HUES48 (cell line): ENCODE results near the gene SVIL.
A peak's percentile ranks its signal among the peaks of the same experiment; 100 is the strongest.
"Not testable (repeated sequence)": the region's sequence is repeated elsewhere in the genome, so short reads cannot be mapped to it uniquely, and the experiment has no call there.

ENCODE experiments used
- H3K27ac ChIP-seq: one replicate; pipeline ENCODE4 v1.7.0; 2013; ENCODE audit warnings: low read depth, low read length, inconsistent platforms
- H3K27me3 ChIP-seq: 2 replicates; pipeline ENCODE4 v1.6.1; 2013; ENCODE audit warnings: mild to moderate bottlenecking, low read length; ENCODE audit not compliant: control insufficient read depth, insufficient read depth
- H3K36me3 ChIP-seq: 2 replicates; pipeline ENCODE4 v1.6.1; 2013; ENCODE audit warnings: low read length; ENCODE audit not compliant: control insufficient read depth, insufficient read depth
- H3K4me1 ChIP-seq: 2 replicates; pipeline ENCODE4 v1.6.1; 2013; ENCODE audit warnings: mild to moderate bottlenecking, low read length; ENCODE audit not compliant: control insufficient read depth, insufficient read depth
- H3K4me3 ChIP-seq: 2 replicates; pipeline ENCODE4 v1.5.1; 2013; ENCODE audit warnings: mild to moderate bottlenecking, low read depth, low read length
- H3K9ac ChIP-seq: 2 replicates; pipeline ENCODE4 v1.6.1; 2013; ENCODE audit warnings: mild to moderate bottlenecking, low read depth, low read length, moderate library complexity
- H3K9me3 ChIP-seq: 2 replicates; pipeline ENCODE4 v1.6.1; 2013; ENCODE audit warnings: low read length; ENCODE audit not compliant: control insufficient read depth, insufficient read depth

SVIL gene

DNA sequence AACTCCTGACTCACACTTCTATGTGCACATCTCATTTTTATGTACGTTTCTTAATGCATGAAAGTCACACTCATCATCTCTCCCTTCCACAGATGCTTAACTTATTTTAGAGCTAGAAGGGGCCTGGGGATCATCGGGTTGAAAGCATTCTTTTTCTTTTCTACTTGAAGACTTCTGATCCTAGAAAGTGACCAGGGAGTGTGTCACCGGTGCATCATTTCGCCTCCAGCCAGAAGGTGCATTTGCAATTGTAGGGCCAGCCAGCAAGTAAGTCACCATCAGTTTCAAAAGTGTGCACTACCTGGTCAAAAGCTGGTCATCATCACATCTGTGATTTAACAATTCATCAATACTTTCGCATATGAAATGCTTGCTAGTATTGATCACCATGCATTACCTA lies 123.0 kb downstream of the SVIL start:
- not testable (repeated sequence) for H3K27ac ChIP-seq, H3K36me3 ChIP-seq, H3K9me3 ChIP-seq, H3K9ac ChIP-seq, H3K4me1 ChIP-seq, H3K27me3 ChIP-seq, H3K4me3 ChIP-seq

- not testable (repeated sequence) for H3K27me3 ChIP-seq, H3K36me3 ChIP-seq, H3K9me3 ChIP-seq, H3K27ac ChIP-seq, H3K4me1 ChIP-seq, H3K4me3 ChIP-seq, H3K9ac ChIP-seq
Measured at GRCh38 chr10:29510483-29511157, 124.2 kb downstream of the SVIL start.

- Histone ChIP-seq H3K27me3 (no peaks in the 10 kb centered on the region), H3K9ac (no peak overlapping the region), H3K4me1 (no peaks in the 10 kb centered on the region), H3K9me3 (no peaks in the 10 kb centered on the region), H3K4me3 (no peak overlapping the region), H3K36me3 (no peaks in the 10 kb centered on the region), H3K27ac (no peak overlapping the region)
Measured at GRCh38 chr10:29508554-29509244, 126.1 kb downstream of the SVIL start.

DNA sequence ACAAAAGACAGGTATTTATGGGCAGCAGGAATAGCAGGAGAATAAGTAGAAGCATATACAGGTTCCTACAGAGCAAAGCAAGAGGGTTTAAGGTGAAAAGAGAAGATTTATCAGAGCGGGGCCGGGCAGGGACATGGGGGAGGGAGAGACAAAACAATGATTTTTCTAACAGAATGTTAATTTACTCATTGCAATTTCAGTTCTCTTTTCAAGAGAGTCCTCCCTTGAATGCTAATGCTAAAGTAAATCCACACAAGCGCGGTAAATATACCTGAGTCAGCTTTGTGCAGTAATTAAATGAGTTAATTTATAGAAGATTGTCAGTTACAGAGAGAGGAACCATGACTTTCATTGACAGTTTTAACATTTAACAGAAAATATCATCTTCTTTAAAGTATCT lies 127.0 kb downstream of the SVIL start:
- H3K4me3 ChIP-seq, H3K9me3 ChIP-seq, H3K4me1 ChIP-seq, H3K9ac ChIP-seq, H3K27ac ChIP-seq, H3K27me3 ChIP-seq, H3K36me3 ChIP-seq: not testable (repeated sequence)

- H3K27ac ChIP-seq, H3K4me1 ChIP-seq, H3K27me3 ChIP-seq, H3K36me3 ChIP-seq, H3K9me3 ChIP-seq, H3K9ac ChIP-seq, H3K4me3 ChIP-seq: not testable (repeated sequence)
Measured at GRCh38 chr10:29506324-29506921, 128.3 kb downstream of the SVIL start.

- Histone ChIP-seq H3K9me3 (no peaks in the 10 kb centered on the region), H3K36me3 (no peaks in the 10 kb centered on the region), H3K4me3 (no peak overlapping the region), H3K27me3 (no peaks in the 10 kb centered on the region), H3K4me1 (0 out of 2 replicates have a peak, but pooled peaks cover 2% of the 10 kb centered on the region), H3K9ac (no peak overlapping the region), H3K27ac (no peak overlapping the region)
Measured at GRCh38 chr10:29502351-29502750, 132.4 kb downstream of the SVIL start.

DNA sequence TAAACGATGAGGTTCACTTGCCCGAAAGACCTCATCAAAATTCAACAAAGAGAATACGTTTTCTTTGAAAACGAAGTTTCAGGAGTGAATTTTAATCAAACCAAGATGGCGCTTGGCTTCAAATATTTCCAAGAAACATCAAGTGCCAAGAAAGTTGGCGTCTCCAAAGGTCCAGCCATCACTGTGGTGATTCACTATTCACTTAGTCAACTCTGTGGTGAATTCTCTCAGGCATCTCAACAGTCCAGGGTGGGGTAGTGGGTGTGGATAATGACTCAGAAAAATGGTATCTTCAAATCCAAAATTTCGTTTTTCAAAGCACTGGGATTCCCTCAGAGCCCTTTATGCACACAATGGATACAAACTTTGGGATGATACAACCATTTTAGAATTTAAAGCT lies 133.1 kb downstream of the SVIL start:
- H3K27ac ChIP-seq, result no peak overlapping the region

GRCh38 chr10:29499993-29500537 lies 134.7 kb downstream of the SVIL start:
- no peaks in the 10 kb centered on the region for H3K27me3 ChIP-seq
- H3K27ac ChIP-seq, result no peak overlapping the region
- no peak overlapping the region for H3K4me3 ChIP-seq
- H3K4me1 ChIP-seq, result peaks cover 10% of the 10 kb centered on the region; the same call in 1 of the 2 replicates
- H3K9me3 ChIP-seq, result no peaks in the 10 kb centered on the region
- no peaks in the 10 kb centered on the region for H3K36me3 ChIP-seq
- H3K9ac ChIP-seq, result no peak overlapping the region

More for the DNA sequence above, 133.1 kb downstream of the SVIL start:
- Histone ChIP-seq H3K27me3 (no peaks in the 10 kb centered on the region), H3K4me3 (no peak overlapping the region), H3K4me1 (peaks cover 8% of the 10 kb centered on the region; the same call in 1 of the 2 replicates), H3K36me3 (no peaks in the 10 kb centered on the region), H3K9me3 (no peaks in the 10 kb centered on the region), H3K9ac (no peak overlapping the region)

GRCh38 chr10:29496341-29497162 lies 138.2 kb downstream of the SVIL start:
- peak overlapping the region; percentile 67 for H3K27ac ChIP-seq
- peaks cover 10% of the 10 kb centered on the region; the same call in 1 of the 2 replicates for H3K4me1 ChIP-seq
- no peaks in the 10 kb centered on the region for H3K27me3 ChIP-seq
- H3K4me3 ChIP-seq, result no peak overlapping the region
- H3K9ac ChIP-seq, result no peak overlapping the region
- H3K9me3 ChIP-seq, result no peaks in the 10 kb centered on the region
- H3K36me3 ChIP-seq, result 0 out of 2 replicates have a peak, but pooled peaks cover 5% of the 10 kb centered on the region

GRCh38 chr10:29495366-29495765 lies 139.4 kb downstream of the SVIL start:
- Histone ChIP-seq H3K9ac (no peak overlapping the region), H3K4me3 (no peak overlapping the region), H3K36me3 (0 out of 2 replicates have a peak, but pooled peaks cover 5% of the 10 kb centered on the region), H3K9me3 (no peaks in the 10 kb centered on the region), H3K4me1 (peaks cover 10% of the 10 kb centered on the region; the same call in 1 of the 2 replicates), H3K27me3 (no peaks in the 10 kb centered on the region), H3K27ac (no peak overlapping the region)
